GM13977 (cell line): Measurements from ENCODE around the gene CASP6.
"Not testable (repeated sequence)": the region's sequence is repeated elsewhere in the genome, so short reads cannot be mapped to it uniquely, and the experiment has no call there.

ENCODE experiments used
- DNase-seq: peaks from one replicate; pipeline ENCODE4 v3.0.0; 2012; ENCODE audit warnings: low spot score
- CTCF ChIP-seq: IDR thresholded peaks from 2 replicates; pipeline ENCODE4 v1.5.1; 2012; ENCODE audit warnings: mild to moderate bottlenecking, control low read depth; ENCODE audit not compliant: insufficient read depth; ENCODE audit errors: extremely low read depth, missing control alignments
- in situ Hi-C: fragments of 300-500 bp; cut with MboI; formaldehyde crosslinking; loops from one replicate; pipeline ENCODE4 v1.12.0; 2022; ENCODE audit warnings: low sequenced_read_pairs, low pct_unique_long_range_greater_than_20kb, mixed read lengths, inconsistent platforms; ENCODE audit not compliant: unreplicated experiment

CASP6 gene

DNA sequence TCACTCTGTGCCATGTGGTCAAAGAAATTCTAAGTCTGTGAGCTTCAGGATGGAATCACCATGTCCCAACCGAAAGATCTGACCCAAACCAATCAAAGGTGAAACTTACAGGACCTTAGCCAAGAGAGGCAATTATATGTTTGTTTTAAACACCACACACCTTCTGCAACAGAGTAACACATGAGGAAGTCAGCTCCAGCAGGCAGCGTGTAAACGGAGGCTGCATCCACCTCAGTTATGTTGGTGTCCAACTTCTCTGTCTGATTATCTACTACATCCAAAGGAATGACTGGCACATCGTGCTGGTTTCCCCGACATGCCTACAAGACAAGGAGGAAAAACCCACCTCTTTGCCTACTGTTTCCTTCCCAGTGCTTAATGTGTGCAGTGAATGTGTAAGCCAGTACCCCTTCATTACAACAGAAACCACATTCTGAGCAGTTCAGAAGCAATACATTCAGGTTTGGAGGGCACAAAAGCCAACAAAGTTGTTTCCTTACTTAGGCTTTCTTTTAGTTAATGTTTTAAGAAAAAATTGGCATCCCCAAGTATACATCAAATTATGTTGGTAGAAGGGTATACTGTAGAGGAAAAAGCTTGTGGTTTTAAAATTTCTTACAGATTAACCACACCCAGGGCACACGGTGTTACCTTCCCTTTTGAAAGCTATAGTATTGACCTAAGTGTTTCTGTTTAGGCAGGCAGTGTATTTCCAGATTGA lies 12.4 kb downstream of the CASP6 start:
- in situ Hi-C loops, result loop anchor here (25.0 kb wide), 1 partner anchor 254 kb away; the partner anchor contains the start of gene SEC24B
- no peak for TF ChIP-seq CTCF
- DNase-seq, result no peak

DNA sequence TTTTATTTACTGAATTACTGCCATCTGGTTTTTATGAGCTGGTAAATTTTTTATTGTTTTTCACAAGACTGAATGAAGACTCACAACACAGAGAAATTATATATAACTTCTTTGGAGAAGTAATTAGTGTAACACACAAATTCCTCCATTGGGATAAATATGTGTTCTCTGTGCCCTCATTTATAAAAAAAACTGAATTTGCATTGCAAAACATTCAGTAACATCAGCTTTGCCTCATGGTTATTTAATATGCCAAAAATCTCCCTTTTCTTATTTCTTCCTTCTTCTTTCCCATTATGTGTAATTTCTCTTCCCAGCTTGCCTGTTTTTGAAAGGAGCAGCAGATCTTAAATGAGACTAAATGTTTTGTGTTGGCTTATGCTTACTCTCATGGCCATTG lies 18.5 kb downstream of the CASP6 start:
- in situ Hi-C loops, result loop anchor here (25.0 kb wide), 1 partner anchor 247 kb away; the partner anchor contains the start of gene SEC24B
- DNase-seq, result no peak
- TF ChIP-seq CTCF, result no peak

DNA sequence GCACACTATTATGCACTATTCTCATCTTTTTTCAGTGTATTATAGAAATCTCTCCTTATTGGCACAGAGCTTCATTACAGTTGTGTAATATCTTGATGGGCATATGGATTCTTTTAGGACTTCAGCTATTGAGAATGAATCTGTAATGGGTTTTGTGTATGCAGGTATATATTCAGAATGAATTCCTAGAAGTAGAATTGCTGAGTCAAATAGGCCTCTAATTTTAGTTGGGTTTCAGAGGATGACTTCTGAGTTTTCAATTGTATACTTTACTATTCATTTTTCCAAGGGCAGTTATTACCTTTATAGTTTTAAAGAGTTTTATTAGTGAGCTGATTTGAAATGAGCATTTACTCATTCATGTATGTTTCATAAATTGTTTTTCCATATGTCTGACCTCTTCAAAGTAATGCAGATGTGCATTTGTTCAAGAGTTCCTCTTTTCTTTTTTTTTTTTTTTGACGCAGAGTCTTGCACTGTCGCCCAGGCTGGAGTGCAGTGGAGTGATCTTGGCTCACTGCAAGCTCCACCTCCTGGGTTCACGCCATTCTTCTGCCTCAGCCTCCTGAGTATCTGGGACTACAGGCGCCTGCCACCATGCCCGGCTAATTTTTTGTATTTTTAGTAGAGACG lies 19.5 kb downstream of the CASP6 start:
- DNase-seq, result no peak

GRCh38 chr4:109682875-109683274 lies 20.4 kb downstream of the CASP6 start:
- in situ Hi-C loops, result loop anchor here (25.0 kb wide), 1 partner anchor 246 kb away; the partner anchor contains the start of gene SEC24B
- no peak for TF ChIP-seq CTCF
- DNase-seq, result no peak

More for the DNA sequence above, 19.5 kb downstream of the CASP6 start:
- no peak for TF ChIP-seq CTCF
- in situ Hi-C loops, result loop anchor here (25.0 kb wide), 1 partner anchor 246 kb away; the partner anchor contains the start of gene SEC24B

DNA sequence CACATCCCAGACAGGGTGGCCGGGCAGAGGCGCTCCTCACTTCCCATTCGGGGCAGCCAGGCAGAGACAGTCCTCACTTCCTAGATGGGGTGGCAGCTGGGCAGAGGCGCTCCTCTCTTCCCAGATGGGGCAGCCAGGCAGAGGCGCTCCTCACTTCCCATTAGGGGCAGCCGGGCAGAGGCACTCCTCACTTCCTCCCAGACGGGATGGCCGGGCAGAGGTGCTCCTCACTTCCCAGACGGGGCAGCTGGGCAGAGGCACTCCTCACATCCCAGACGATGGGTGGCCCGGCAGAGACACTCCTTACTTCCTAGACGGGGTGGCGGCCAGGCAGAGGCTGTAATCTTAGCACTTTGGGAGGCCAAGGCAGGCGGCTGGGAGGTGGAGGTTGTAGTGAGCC lies 24.3 kb downstream of the CASP6 start:
- in situ Hi-C loops, result loop anchor here (25.0 kb wide), 1 partner anchor 242 kb away; the partner anchor contains the start of gene SEC24B
- DNase-seq, result not testable (repeated sequence)

DNA sequence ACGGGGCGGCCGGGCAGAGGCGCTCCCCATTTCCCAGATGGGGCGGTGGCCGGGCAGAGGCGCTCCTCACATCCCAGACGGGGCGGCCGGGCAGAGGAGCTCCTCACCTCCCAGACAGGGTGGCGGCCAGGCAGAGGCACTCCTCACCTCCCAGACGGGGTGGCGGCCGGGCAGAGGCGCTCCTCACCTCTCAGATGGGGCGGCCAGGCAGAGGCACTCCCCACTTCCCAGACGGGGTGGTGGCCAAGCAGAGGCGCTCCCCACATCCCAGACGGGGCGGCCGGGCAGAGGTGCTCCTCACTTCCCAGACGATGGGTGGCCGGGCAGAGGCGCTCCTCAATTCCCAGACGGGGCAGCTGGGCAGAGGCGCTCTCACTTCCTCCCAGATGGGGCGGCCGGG lies 24.8 kb downstream of the CASP6 start:
- DNase-seq, result not testable (repeated sequence)
- in situ Hi-C loops, result loop anchor here (25.0 kb wide), 1 partner anchor 241 kb away; the partner anchor contains the start of gene SEC24B

DNA sequence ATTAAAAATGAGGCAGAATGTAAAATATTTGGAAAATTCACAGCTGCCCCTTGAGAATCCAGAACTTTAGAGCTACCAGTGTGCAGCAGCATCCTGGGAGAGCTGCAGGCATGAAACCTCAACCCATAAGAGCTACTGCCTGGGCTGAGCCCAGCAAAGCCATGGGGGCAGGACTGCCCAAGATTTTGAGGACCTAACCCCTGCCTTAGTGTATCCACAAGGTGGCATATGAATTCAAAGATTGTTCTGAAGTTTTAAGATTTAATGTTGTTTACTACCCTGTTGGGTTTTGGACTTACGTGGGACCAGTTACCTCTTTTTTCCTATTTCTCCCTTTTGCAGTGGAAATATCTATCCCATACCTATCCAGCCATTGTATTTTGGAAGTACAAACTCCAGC lies 26.4 kb downstream of the CASP6 start:
- no peak for TF ChIP-seq CTCF
- in situ Hi-C loops, result loop anchor here (25.0 kb wide), 1 partner anchor 240 kb away; the partner anchor contains the start of gene SEC24B
- DNase-seq, result no peak
